Left ventricle myocardium inferior (tissue), 1 donor: Measurements from ENCODE around the gene IER5. TPM values are rescaled to one million over a fixed set of nuclear protein-coding genes. Genes with fewer than 3 reads are reported as not detected.

Source experiments
- DNase-seq: peaks from one replicate; pipeline ENCODE4 v3.0.0-alpha.2; 2020
- H3K27ac ChIP-seq: fragments of 200-600 bp; replicated peaks from 2 replicates; pipeline ENCODE4 v1.8.0; 2021
- H3K27me3 ChIP-seq: fragments of 200-600 bp; 2 replicates; pipeline ENCODE4 v1.8.0; 2021; ENCODE audit warnings: low read depth
- H3K36me3 ChIP-seq: fragments of 200-600 bp; 2 replicates; pipeline ENCODE4 v1.8.0; 2021
- H3K4me1 ChIP-seq: fragments of 200-600 bp; 2 replicates; pipeline ENCODE4 v1.8.0; 2021
- H3K4me3 ChIP-seq: fragments of 200-600 bp; 2 replicates; pipeline ENCODE4 v1.8.0; 2021; ENCODE audit warnings: mild to moderate bottlenecking, moderate library complexity
- H3K9me3 ChIP-seq: fragments of 200-600 bp; replicated peaks from 2 replicates; pipeline ENCODE4 v1.8.0; 2021
- CTCF ChIP-seq: fragments of 200-600 bp; IDR thresholded peaks from 2 replicates; pipeline ENCODE4 v1.8.0; 2021; ENCODE audit warnings: antibody characterized with exemption, mild to moderate bottlenecking, borderline replicate concordance
- intact Hi-C: fragments of 100-400 bp; cut with micrococcal nuclease; formaldehyde crosslinking; loops from one replicate; pipeline ENCODE4 v1.11.0; 2022
- total RNA-seq: library from RNA; stranded (reverse); fragmentation: NEBNext Ultra II Directional; extraction: Animal tissue kit (Norgen Biotek cat#: 25700); gene quantifications from one replicate; pipeline ENCODE4 v1.2.1, GENCODE V29; 2021
- donor health status: DM: no; HTN: yes; CAD: no; lungs with severe emphysema.

The IER5 gene
- total RNA-seq, 1 donor from 2014 or later, result 22.1 TPM

GRCh38 chr1:181119093-181119989 is 30.8 kb downstream of the IER5 start:
- no peaks in the 10 kb centered on the region for H3K27me3 ChIP-seq
- H3K27ac ChIP-seq, result no peak overlapping the region
- DNase-seq, result no peak
- H3K4me1 ChIP-seq, result peaks cover 19% of the 10 kb centered on the region
- intact Hi-C loops, result no loop called here
- H3K9me3 ChIP-seq, result no peaks in the 10 kb centered on the region
- TF ChIP-seq CTCF, result no peak
- no peaks in the 10 kb centered on the region for H3K36me3 ChIP-seq
- H3K4me3 ChIP-seq, result no peak overlapping the region

- TF ChIP-seq CTCF, result no peak
- Histone ChIP-seq H3K27me3 (no peaks in the 10 kb centered on the region), H3K36me3 (no peaks in the 10 kb centered on the region), H3K9me3 (no peaks in the 10 kb centered on the region), H3K4me3 (no peak overlapping the region), H3K27ac (no peak overlapping the region), H3K4me1 (peaks cover 15% of the 10 kb centered on the region)
- no peak for DNase-seq
- intact Hi-C loops, result no loop called here
These were observed 32.4 kb downstream of the IER5 start for GRCh38 chr1:181120924-181121323.

GRCh38 chr1:181121498-181121897 is 33.0 kb downstream of the IER5 start:
- Histone ChIP-seq H3K4me3 (no peak overlapping the region), H3K27me3 (no peaks in the 10 kb centered on the region), H3K27ac (no peak overlapping the region), H3K9me3 (no peaks in the 10 kb centered on the region), H3K4me1 (peaks cover 17% of the 10 kb centered on the region), H3K36me3 (no peaks in the 10 kb centered on the region)
- intact Hi-C loops, result no loop called here
- no peak for DNase-seq
- TF ChIP-seq CTCF, result no peak

- no peaks in the 10 kb centered on the region for H3K9me3 ChIP-seq
- no peak for DNase-seq
- H3K27me3 ChIP-seq, result no peaks in the 10 kb centered on the region
- peaks cover 23% of the 10 kb centered on the region for H3K4me1 ChIP-seq
- no peaks in the 10 kb centered on the region for H3K36me3 ChIP-seq
- intact Hi-C loops, result no loop called here
- no peak for TF ChIP-seq CTCF
- H3K27ac ChIP-seq, result no peak overlapping the region
- H3K4me3 ChIP-seq, result no peak overlapping the region
These were observed 33.7 kb downstream of the IER5 start for GRCh38 chr1:181122222-181122621.

- intact Hi-C loops, result no loop called here
- Histone ChIP-seq H3K27me3 (no peaks in the 10 kb centered on the region), H3K36me3 (no peaks in the 10 kb centered on the region), H3K27ac (no peak overlapping the region), H3K4me3 (no peak overlapping the region), H3K9me3 (no peaks in the 10 kb centered on the region), H3K4me1 (peaks cover 22% of the 10 kb centered on the region)
- DNase-seq, result no peak
- no peak for TF ChIP-seq CTCF
These were observed 34.7 kb downstream of the IER5 start for GRCh38 chr1:181123173-181123572.
